Measurements from ENCODE around the gene BRAF.

GRCh38 chr7:140909476-140910161 is 15.1 kb downstream of the BRAF start:
- TF ChIP-seq CTCF (IDR thresholded peaks at IDR 0.05) (no peak), POLR2A (IDR thresholded peaks at IDR 0.05) (no peak)

Data from right lobe of liver (tissue), 4 donors.